CD14-positive monocyte (primary cell): Measurements from ENCODE around the gene C9orf153. TPM values are rescaled to one million over a fixed set of nuclear protein-coding genes. Genes with fewer than 3 reads are reported as not detected.

Experiments
- DNase-seq, 3 donors: peaks; one replicate each; pipeline ENCODE4 v3.0.0-alpha.2; 2011 to 2022
- H2AFZ ChIP-seq: 2 replicates; pipeline ENCODE4 v1.6.0; 2012; ENCODE audit warnings: mild to moderate bottlenecking, low read depth, low read length, inconsistent platforms; ENCODE audit not compliant: insufficient read depth, poor library complexity, severe bottlenecking
- H3K27ac ChIP-seq, 2 donors: 1 replicate in 1 of 2; 2 replicates in 1 of 2; pipeline ENCODE4 v1.5.1; 2012 to 2013; ENCODE audit warnings: low read length in 2 of 2, control low read depth in 1 of 2, inconsistent platforms in 1 of 2, low read depth in 1 of 2, mild to moderate bottlenecking in 1 of 2
- H3K27me3 ChIP-seq, 2 donors: one replicate each; pipeline versions ENCODE4 v1.6.0 to v1.6.1; 2011 to 2013; ENCODE audit warnings: low read length in 2 of 2; ENCODE audit not compliant: control insufficient read depth in 2 of 2, insufficient read depth in 2 of 2
- H3K36me3 ChIP-seq, 2 donors: replicated peaks in 1 of 2; 1 replicate in 1 of 2; 2 replicates in 1 of 2; pipeline versions ENCODE4 v1.5.1 to v1.6.1; 2012 to 2013; ENCODE audit warnings: low read length in 2 of 2, control low read depth in 1 of 2, inconsistent platforms in 1 of 2, mild to moderate bottlenecking in 1 of 2; ENCODE audit not compliant: insufficient read depth in 2 of 2, control insufficient read depth in 1 of 2
- H3K4me1 ChIP-seq, 2 donors: 1 replicate in 1 of 2; 2 replicates in 1 of 2; pipeline versions ENCODE4 v1.5.1 to v1.6.1; 2012 to 2013; ENCODE audit warnings: low read length in 2 of 2, control low read depth in 1 of 2, inconsistent platforms in 1 of 2, mild to moderate bottlenecking in 1 of 2, moderate library complexity in 1 of 2; ENCODE audit not compliant: insufficient read depth in 2 of 2, control insufficient read depth in 1 of 2
- H3K4me2 ChIP-seq: replicated peaks from 2 replicates; pipeline ENCODE3; 2012; ENCODE audit warnings: low read length, moderate library complexity, mild to moderate bottlenecking; ENCODE audit not compliant: poor library complexity, severe bottlenecking; ENCODE audit errors: extremely low read depth
- H3K4me3 ChIP-seq, 3 experiments: fragments of 200-600 bp in 1 of 3; sonication (generic) in 1 of 3; replicated peaks in 1 of 3; 1 replicate in 2 of 3; 2 replicates in 1 of 3; pipeline ENCODE4 v1.5.1; 2011 to 2013; ENCODE audit warnings: low read length in 3 of 3, mild to moderate bottlenecking in 3 of 3, control low read depth in 2 of 3, low read depth in 2 of 3, inconsistent platforms in 1 of 3, moderate library complexity in 1 of 3
- H3K79me2 ChIP-seq: 2 replicates; pipeline ENCODE4 v1.6.0; 2012; ENCODE audit warnings: mild to moderate bottlenecking, control low read depth, inconsistent platforms, low read length, moderate library complexity; ENCODE audit not compliant: insufficient read depth
- H3K9ac ChIP-seq: 2 replicates; pipeline ENCODE4 v1.6.0; 2017; ENCODE audit warnings: low read length, mild to moderate bottlenecking; ENCODE audit not compliant: insufficient read depth, poor library complexity, severe bottlenecking
- H3K9me3 ChIP-seq, 2 donors: replicated peaks in 1 of 2; 1 replicate in 1 of 2; 2 replicates in 1 of 2; pipeline versions ENCODE4 v1.5.1 to v1.6.1; 2012 to 2013; ENCODE audit warnings: low read length in 2 of 2, control low read depth in 1 of 2; ENCODE audit not compliant: control insufficient read depth in 1 of 2, insufficient read depth in 1 of 2
- H4K20me1 ChIP-seq: 2 replicates; pipeline ENCODE4 v1.6.0; 2012; ENCODE audit warnings: mild to moderate bottlenecking, low read length, control low read depth, moderate library complexity; ENCODE audit not compliant: insufficient read depth
- H3K27ac Mint-ChIP-seq, 7 donors: one replicate each; pipeline ENCODE4 v1.8.0; 2020; ENCODE audit warnings: mild to moderate bottlenecking in 7 of 7, mixed read lengths in 7 of 7, moderate library complexity in 6 of 7, inconsistent platforms in 2 of 7
- H3K27me3 Mint-ChIP-seq, 3 donors: one replicate each; pipeline ENCODE4 v1.8.0; 2021 to 2022; ENCODE audit warnings: low read depth in 3 of 3, mild to moderate bottlenecking in 3 of 3, mixed read lengths in 3 of 3, moderate library complexity in 3 of 3, inconsistent platforms in 1 of 3
- H3K36me3 Mint-ChIP-seq, 2 donors: one replicate each; pipeline ENCODE4 v1.8.0; 2020; ENCODE audit warnings: mixed read lengths in 2 of 2, inconsistent platforms in 1 of 2, mild to moderate bottlenecking in 1 of 2
- H3K4me1 Mint-ChIP-seq: one replicate; pipeline ENCODE4 v1.8.0; 2020; ENCODE audit warnings: mild to moderate bottlenecking, mixed read lengths
- H3K4me3 Mint-ChIP-seq, 2 donors: one replicate each; pipeline ENCODE4 v1.8.0; 2020; ENCODE audit warnings: mild to moderate bottlenecking in 2 of 2, mixed read lengths in 2 of 2, moderate library complexity in 1 of 2
- H3K9me3 Mint-ChIP-seq, 7 donors: one replicate each; pipeline ENCODE4 v1.8.0; 2020 to 2022; ENCODE audit warnings: mixed read lengths in 7 of 7, mild to moderate bottlenecking in 6 of 7, moderate library complexity in 6 of 7, inconsistent platforms in 2 of 7
- WGBS: methylation state at CpG from one replicate; pipeline ENCODE4 v1.1.5; 2013; ENCODE audit warnings: missing lambda C conversion rate; ENCODE audit not compliant: insufficient coverage; 5-methylcytosine and 5-hydroxymethylcytosine counted together
- intact Hi-C, 2 donors: fragments of 100-400 bp; cut with micrococcal nuclease; formaldehyde crosslinking; loops; one replicate each; pipeline versions ENCODE4 v1.15.0 to v1.15.1; 2023
- polyA plus RNA-seq, 3 donors: library from polyadenylated mRNA; depleted of rRNA in 1 of 3; unstranded in 2 of 3; stranded (reverse) in 1 of 3; fragments of 300-500 nt in 2 of 3; fragments of >200 nt in 1 of 3; fragmentation: Illumina TruSeq in 2 of 3; gene quantifications; 1 replicate in 2 of 3; 2 replicates in 1 of 3; pipeline ENCODE4 v1.2.3, GENCODE V29; 2012 to 2021
- TF ChIP-seq, protein P1 (sequence below): fragments of 200-600 bp; IDR thresholded peaks from one replicate; pipeline ENCODE4 v1.8.0; 2022; ENCODE audit warnings: antibody characterized with exemption, mild to moderate bottlenecking

The C9orf153 gene
- polyA plus RNA-seq, 3 donors: not detected

- 100% methylated on average over 2 of the region's 4 CpGs for WGBS
- Mint-ChIP-seq H3K9me3 (no peaks in the 10 kb centered on the region), H3K4me1 (no peaks in the 10 kb centered on the region), H3K36me3 (peaks cover 32 to 40% of the 10 kb centered on the region in 2 donors), H3K4me3 (no peak overlapping the region), H3K27me3 (no peaks in the 10 kb centered on the region), H3K27ac (no peak overlapping the region)
- Histone ChIP-seq H3K9ac (no peak overlapping the region), H3K4me3 (no peak overlapping the region), H3K36me3 (peaks cover 4 to 34% of the 10 kb centered on the region in 2 donors), H4K20me1 (no peaks in the 10 kb centered on the region), H3K4me2 (no peak overlapping the region), H2AFZ (no peak overlapping the region), H3K27me3 (no peaks in the 10 kb centered on the region), H3K4me1 (no peaks in the 10 kb centered on the region), H3K79me2 (no peaks in the 10 kb centered on the region), H3K27ac (no peak overlapping the region), H3K9me3 (no peaks in the 10 kb centered on the region)
- intact Hi-C loops: no loop called here
- TF ChIP-seq, protein P1, sequence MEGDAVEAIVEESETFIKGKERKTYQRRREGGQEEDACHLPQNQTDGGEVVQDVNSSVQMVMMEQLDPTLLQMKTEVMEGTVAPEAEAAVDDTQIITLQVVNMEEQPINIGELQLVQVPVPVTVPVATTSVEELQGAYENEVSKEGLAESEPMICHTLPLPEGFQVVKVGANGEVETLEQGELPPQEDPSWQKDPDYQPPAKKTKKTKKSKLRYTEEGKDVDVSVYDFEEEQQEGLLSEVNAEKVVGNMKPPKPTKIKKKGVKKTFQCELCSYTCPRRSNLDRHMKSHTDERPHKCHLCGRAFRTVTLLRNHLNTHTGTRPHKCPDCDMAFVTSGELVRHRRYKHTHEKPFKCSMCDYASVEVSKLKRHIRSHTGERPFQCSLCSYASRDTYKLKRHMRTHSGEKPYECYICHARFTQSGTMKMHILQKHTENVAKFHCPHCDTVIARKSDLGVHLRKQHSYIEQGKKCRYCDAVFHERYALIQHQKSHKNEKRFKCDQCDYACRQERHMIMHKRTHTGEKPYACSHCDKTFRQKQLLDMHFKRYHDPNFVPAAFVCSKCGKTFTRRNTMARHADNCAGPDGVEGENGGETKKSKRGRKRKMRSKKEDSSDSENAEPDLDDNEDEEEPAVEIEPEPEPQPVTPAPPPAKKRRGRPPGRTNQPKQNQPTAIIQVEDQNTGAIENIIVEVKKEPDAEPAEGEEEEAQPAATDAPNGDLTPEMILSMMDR: no peak
- no peak for DNase-seq
Observed at GRCh38 chr9:86262492-86262891, 3.0 kb upstream of the C9orf153 start.

DNA sequence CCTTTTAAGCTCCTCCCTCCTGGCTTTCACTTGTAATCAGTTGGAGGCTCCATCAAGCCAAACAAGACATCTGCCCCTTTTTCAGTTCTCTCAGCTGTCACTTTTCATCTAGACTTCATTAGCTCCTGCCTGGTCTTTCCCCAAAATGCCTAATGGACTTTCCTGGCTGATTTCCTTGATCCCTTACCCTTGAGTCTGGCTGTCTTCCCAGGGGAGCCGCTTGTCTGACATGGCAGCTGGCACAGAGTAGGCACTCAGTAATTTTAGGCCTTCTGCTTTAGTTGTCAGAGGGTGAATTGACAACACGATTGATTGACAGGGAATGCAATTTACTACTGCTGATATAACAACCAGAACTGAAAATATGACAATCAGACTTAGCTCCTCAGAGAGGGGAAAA lies 2.1 kb downstream of the C9orf153 start:
- Histone ChIP-seq H3K4me2 (no peak overlapping the region), H3K9ac (no peak overlapping the region), H4K20me1 (no peaks in the 10 kb centered on the region), H3K36me3 (no peaks in the 10 kb centered on the region), H3K27ac (no peak overlapping the region), H2AFZ (no peak overlapping the region), H3K4me1 (no peaks in the 10 kb centered on the region), H3K27me3 (no peaks in the 10 kb centered on the region), H3K79me2 (no peaks in the 10 kb centered on the region), H3K4me3 (no peak overlapping the region), H3K9me3 (peaks cover 5 to 11% of the 10 kb centered on the region in 2 donors)
- H3K27me3 Mint-ChIP-seq: no peaks in the 10 kb centered on the region
- H3K36me3 Mint-ChIP-seq: peaks cover 3% of the 10 kb centered on the region in 2 donors
- WGBS: 83% methylated on average over 1 of the region's 2 CpGs
- no peaks in the 10 kb centered on the region for H3K4me1 Mint-ChIP-seq
- H3K9me3 Mint-ChIP-seq: peaks cover 5 to 14% (median 7%) of the 10 kb centered on the region in 7 donors
- DNase-seq: no peak
- TF ChIP-seq, protein P1: no peak
- intact Hi-C loops: no loop called here
- H3K4me3 Mint-ChIP-seq: no peak overlapping the region
- H3K27ac Mint-ChIP-seq: no peak overlapping the region
